Hair follicular keratinocyte (primary cell): ENCODE results near the gene PRKD2. TPM values are rescaled to one million over a fixed set of nuclear protein-coding genes. Genes with fewer than 3 reads are reported as not detected.

ENCODE experiments used
- total RNA-seq: library from RNA; depleted of rRNA; stranded (reverse); fragments of >200 nt; gene quantifications from 2 replicates; pipeline ENCODE4 v1.2.3, GENCODE V29; 2015

The PRKD2 gene
- total RNA-seq, result 26.9 and 35.5 TPM in 2 replicates

GRCh38 chr19:46717034-46717715 lies at the start of gene PRKD2:
PRKD2 (minus strand) TSS chr19:46717114; CDS start chr19:46716370, 744 bp downstream.

DNA sequence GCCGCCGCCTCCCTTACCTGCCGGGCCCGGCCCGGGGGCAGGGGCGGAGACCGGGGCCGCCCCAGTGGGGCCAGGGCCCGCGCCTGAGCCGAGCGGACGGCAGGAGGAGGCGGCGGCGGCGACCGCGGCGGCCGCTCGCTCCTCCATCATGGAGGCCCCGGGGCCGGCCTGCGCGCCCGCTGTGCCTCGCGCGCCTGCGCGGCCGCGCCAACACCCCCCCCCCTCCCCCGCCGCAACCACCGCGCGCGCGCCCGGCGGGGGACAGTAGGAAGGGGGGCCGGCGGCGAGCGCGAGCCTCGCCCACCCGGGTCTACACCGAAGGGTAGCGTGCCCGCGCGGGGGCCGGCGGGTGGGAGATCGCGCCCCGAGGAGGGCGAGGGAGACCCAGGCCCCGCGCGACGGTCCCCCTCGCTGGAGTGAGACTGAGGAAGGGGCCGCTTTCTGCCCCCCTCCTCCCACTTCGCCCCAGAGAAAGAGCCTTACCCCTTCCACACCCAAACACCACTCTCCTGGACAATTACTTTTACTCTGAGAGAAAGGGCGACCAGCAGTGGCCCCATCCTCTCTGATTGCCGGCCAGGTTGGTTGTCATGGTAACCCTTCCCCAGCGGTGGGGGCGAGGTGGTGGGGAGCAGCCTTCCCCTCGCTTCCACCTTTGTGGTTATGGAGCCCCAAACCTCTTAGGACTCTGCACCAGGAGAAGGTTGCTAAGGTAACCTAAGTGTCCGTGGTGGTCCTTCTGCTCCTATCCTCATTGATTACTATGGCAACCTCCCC lies 29.6 kb upstream of the PRKD2 start, which contains the start of gene STRN4:
STRN4 (minus strand) TSS at position 170 of the 777 bp plus-strand sequence; CDS start at position 150, 20 bp downstream.

DNA sequence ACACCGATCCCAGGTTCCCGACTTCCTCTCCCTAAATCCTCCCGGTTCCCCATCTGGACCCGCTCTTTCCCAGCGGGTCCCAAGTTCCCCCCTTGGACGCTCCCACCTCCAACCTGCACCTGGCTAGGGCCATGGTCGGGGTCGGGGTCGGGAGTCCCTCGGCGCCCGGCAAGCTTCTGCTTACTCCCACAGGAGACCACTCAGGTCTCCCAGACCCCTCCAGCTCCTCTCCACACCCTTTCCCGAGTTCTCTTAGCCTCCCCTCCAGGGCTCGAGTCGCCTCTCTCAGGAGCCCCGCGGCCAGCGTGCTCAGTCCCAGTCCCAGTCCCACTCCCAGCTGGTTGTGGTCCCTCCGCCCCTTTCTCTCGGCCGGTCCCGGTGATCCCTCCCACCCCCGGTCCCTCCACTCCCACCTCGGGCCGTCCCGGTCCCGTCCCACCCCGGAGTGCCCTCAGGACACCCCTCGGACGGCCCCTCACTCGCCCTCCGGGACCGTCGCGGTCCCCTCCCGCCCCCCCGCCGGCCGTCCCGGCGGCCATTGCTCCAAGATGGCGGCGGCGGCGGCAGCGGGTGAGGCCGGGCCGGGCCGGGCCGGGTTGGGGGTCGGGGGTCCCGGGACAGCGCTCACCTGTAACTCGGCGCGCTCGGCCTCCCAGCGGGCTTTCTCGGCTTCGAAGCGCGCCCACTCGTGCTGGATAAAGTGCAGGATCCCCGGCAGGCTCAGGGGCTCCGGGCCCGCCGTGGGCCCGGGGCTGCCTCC lies 28.8 kb upstream of the PRKD2 start, which contains the start of gene FKRP:
FKRP (plus strand) TSS at position 537 of the 760 bp plus-strand sequence. CDS start 9,394 bp downstream, outside the sequence.

DNA sequence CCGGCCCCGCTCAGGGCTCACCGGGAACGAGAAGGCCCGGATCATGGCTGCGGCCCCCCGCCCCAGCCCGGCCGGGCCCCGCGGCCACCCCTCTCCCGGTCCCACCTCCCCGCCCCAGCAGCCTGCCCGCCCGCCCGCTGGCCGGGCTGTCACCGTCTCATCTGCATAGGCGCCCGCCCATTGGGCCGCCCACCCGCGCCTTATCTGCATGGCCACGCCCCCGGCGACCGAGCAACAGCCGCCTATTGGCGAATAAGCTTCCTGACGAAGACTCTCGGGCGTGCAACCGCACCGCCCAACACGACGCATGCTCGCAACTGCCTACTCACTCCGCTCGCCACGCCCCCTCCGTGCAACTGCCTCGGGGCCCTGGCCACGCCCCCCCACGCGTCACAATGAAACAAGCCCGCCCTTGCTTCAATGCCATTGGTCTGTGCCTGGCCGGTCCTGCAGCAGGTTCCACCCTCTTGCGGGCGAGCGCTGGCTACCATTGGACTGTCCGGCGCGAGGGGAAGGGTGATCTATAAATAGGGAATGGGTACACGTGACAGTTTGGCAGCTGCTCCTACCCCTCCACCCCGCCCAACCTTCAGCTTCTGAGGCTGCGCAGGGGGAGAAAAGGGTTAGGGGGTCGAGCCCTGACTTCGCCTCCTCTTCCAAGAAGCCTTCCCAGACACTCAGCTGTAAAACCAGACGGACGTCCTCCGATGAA lies 55.7 kb downstream of the PRKD2 start, which contains the start of gene DACT3:
DACT3 (minus strand) TSS at position 163 of the 712 bp plus-strand sequence; CDS start at position 45, 118 bp downstream.

DNA sequence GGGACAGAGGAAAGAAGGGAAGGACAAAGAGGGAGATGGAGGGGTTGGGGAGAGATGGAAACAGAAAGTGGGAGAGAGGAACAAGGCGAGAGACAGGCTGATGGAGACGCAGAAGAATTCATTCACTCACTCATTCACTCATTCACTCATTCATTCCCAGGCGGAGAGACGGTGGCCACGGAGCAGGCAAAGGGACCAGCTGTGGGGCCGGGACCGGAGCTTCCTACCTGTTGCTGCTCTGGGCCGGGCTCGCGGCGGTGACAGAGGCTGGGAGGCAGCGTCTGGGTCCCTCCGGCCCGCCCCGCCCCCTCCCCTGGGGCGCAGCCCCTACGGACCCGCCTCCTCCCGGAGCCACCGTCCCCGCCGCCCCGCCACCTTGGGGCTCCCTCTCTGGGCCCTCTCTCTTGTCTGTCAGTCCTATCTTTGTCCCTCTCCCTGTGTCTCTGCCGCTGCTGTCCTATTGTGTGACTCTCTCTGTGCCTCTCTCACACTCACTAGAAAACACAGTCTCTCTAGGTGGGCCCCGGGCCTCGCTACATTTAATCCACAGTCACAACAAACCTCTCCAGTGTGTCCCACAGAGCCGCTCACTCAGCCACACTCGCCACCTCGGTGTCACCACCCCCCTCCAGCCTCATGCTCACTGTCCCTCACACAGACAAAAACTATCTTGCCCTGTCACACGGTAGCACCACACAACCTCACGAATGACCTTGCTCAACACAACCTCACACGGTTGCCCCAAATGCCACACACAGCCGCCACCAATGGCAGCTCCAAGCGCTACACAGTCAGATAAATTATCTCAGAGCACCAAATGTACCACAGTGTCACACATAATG lies 80.8 kb downstream of the PRKD2 start, which contains the start of gene GNG8:
GNG8 (minus strand) TSS at position 283 of the 842 bp plus-strand sequence. CDS start 1,520 bp downstream, outside the sequence.

GRCh38 chr19:46624958-46625661 lies 91.8 kb downstream of the PRKD2 start, which contains the start of gene PTGIR:
PTGIR (minus strand) TSS chr19:46625089; CDS start chr19:46624225, 864 bp downstream.

Other genes with a start within 250 kb of the PRKD2 start
- 0.87 and 1.2 TPM in 2 replicates for gene PNMA8A, start 245.6 kb downstream of the PRKD2 start, total RNA-seq
- gene PNMA8B, start 221.2 kb downstream of the PRKD2 start, total RNA-seq, result under 0.01 and 0.04 TPM in 2 replicates
- gene CALM3, start 115.8 kb downstream of the PRKD2 start, total RNA-seq, result 178 and 232 TPM in 2 replicates
- gene PTGIR, start 92.0 kb downstream of the PRKD2 start, total RNA-seq, result 0.04 and 1.6 TPM in 2 replicates
- not detected in 2 replicates for gene GNG8, start 80.9 kb downstream of the PRKD2 start, total RNA-seq
- gene DACT3, start 55.9 kb downstream of the PRKD2 start, total RNA-seq, result 0.23 and 0.27 TPM in 2 replicates
- 11.0 and 19.3 TPM in 2 replicates for gene FKRP, start 28.9 kb upstream of the PRKD2 start, total RNA-seq
- gene STRN4, start 29.3 kb upstream of the PRKD2 start, total RNA-seq, result 80.3 and 86.1 TPM in 2 replicates
- 294 and 297 TPM in 2 replicates for gene SLC1A5, start 71.5 kb upstream of the PRKD2 start, total RNA-seq
- gene AP2S1, start 133.7 kb upstream of the PRKD2 start, total RNA-seq, result 241 and 373 TPM in 2 replicates
- 19.5 and 24.4 TPM in 2 replicates for gene ARHGAP35, start 143.9 kb upstream of the PRKD2 start, total RNA-seq